ENCODE results near the gene B4GALT2.

Gene B4GALT2

GRCh38 chr1:43942411-43942810 is 36.6 kb upstream of the B4GALT2 start:
- no peak overlapping the region for H2BK12ac ChIP-seq (ENCODE audit: low read length)
- H2BK15ac ChIP-seq (ENCODE audit: low read length) = no peak overlapping the region
- H3K27me3 ChIP-seq (ENCODE audit: control insufficient read depth in 3 of 3, insufficient read depth in 3 of 3, low read depth in 1 of 3, low read length in 3 of 3) = peaks cover 0 to 4% (median 2%) of the 10 kb centered on the region in 3 experiments
- H3K9ac ChIP-seq (ENCODE audit: low read depth, low read length, poor library complexity) = no peak overlapping the region
- H3K23ac ChIP-seq (ENCODE audit: low read depth, low read length, poor library complexity) = no peak overlapping the region
- H3K9me3 ChIP-seq (replicated peaks in 1 of 2; ENCODE audit: control insufficient read depth in 2 of 2, insufficient read depth in 1 of 2, low read depth in 1 of 2, low read length in 2 of 2) = no peaks in the 10 kb centered on the region
- H4K8ac ChIP-seq (ENCODE audit: low read depth, low read length) = no peak overlapping the region
- no peak overlapping the region for H2BK120ac ChIP-seq (ENCODE audit: low read depth, low read length)
- no peak overlapping the region for H3K4ac ChIP-seq (ENCODE audit: low read length)
- H3K27ac ChIP-seq (replicated peaks; ENCODE audit: low read length) = no peak overlapping the region
- H3K4me2 ChIP-seq (ENCODE audit: insufficient read depth, low read length, poor library complexity, severe bottlenecking) = no peak overlapping the region
- no peak overlapping the region for H3K14ac ChIP-seq (ENCODE audit: low read length)
- H2BK5ac ChIP-seq (ENCODE audit: low read length) = no peak overlapping the region
- whole genome bisulfite sequencing, 2 donors (ENCODE audit: extremely low coverage in 2 of 2, insufficient read length in 2 of 2, insufficient replicate concordance in 1 of 2) = no CpG with 5 or more reads among the region's 3 CpGs
- no peak for DNase-seq (ENCODE audit: low spot score)
- no peak overlapping the region for H3K18ac ChIP-seq (ENCODE audit: low read length)
- no peak overlapping the region for H2AK5ac ChIP-seq (ENCODE audit: low read depth, low read length)
- H4K91ac ChIP-seq (ENCODE audit: low read depth, low read length, poor library complexity) = no peak overlapping the region
- no peaks in the 10 kb centered on the region for H3K36me3 ChIP-seq (replicated peaks in 1 of 2; ENCODE audit: control insufficient read depth in 2 of 2, insufficient read depth in 2 of 2, low read length in 2 of 2)
- peaks cover 3 to 5% of the 10 kb centered on the region in 2 donors for H3K4me1 ChIP-seq (ENCODE audit: control insufficient read depth in 2 of 2, insufficient read depth in 1 of 2, low read depth in 1 of 2, low read length in 2 of 2)
- no peaks in the 10 kb centered on the region for H3K79me1 ChIP-seq (ENCODE audit: low read depth, low read length)
- H3K4me3 ChIP-seq (ENCODE audit: low read length in 2 of 2) = no peak overlapping the region
- H2AFZ ChIP-seq (ENCODE audit: low read length) = no peak overlapping the region

GRCh38 chr1:43944860-43945259 is 34.1 kb upstream of the B4GALT2 start:
- no peak overlapping the region for H3K9ac ChIP-seq (ENCODE audit: low read depth, low read length, poor library complexity)
- peaks cover 3% of the 10 kb centered on the region for H3K79me1 ChIP-seq (ENCODE audit: low read depth, low read length)
- no peak overlapping the region for H2AK5ac ChIP-seq (ENCODE audit: low read depth, low read length)
- H3K4ac ChIP-seq (ENCODE audit: low read length) = no peak overlapping the region
- no peak overlapping the region for H3K14ac ChIP-seq (ENCODE audit: low read length)
- no peaks in the 10 kb centered on the region for H3K9me3 ChIP-seq (replicated peaks in 1 of 2; ENCODE audit: control insufficient read depth in 2 of 2, insufficient read depth in 1 of 2, low read depth in 1 of 2, low read length in 2 of 2)
- H2BK12ac ChIP-seq (ENCODE audit: low read length) = no peak overlapping the region
- no peak overlapping the region for H4K91ac ChIP-seq (ENCODE audit: low read depth, low read length, poor library complexity)
- no peak overlapping the region for H4K8ac ChIP-seq (ENCODE audit: low read depth, low read length)
- H2BK120ac ChIP-seq (ENCODE audit: low read depth, low read length) = no peak overlapping the region
- WGBS, 2 donors (ENCODE audit: extremely low coverage in 2 of 2, insufficient read length in 2 of 2, insufficient replicate concordance in 1 of 2) = no CpG with 5 or more reads among the region's 1 CpG
- no peak overlapping the region for H2BK5ac ChIP-seq (ENCODE audit: low read length)
- no peak overlapping the region for H3K23ac ChIP-seq (ENCODE audit: low read depth, low read length, poor library complexity)
- no peak overlapping the region for H2AFZ ChIP-seq (ENCODE audit: low read length)
- H3K27ac ChIP-seq (replicated peaks; ENCODE audit: low read length) = no peak overlapping the region
- H3K27me3 ChIP-seq (ENCODE audit: control insufficient read depth in 3 of 3, insufficient read depth in 3 of 3, low read depth in 1 of 3, low read length in 3 of 3) = no peaks in the 10 kb centered on the region
- H3K4me1 ChIP-seq (ENCODE audit: control insufficient read depth in 2 of 2, insufficient read depth in 1 of 2, low read depth in 1 of 2, low read length in 2 of 2) = peaks cover 9 to 11% of the 10 kb centered on the region in 2 donors
- H3K4me2 ChIP-seq (ENCODE audit: insufficient read depth, low read length, poor library complexity, severe bottlenecking) = no peak overlapping the region
- no peak for DNase-seq (ENCODE audit: low spot score)
- no peak overlapping the region for H3K18ac ChIP-seq (ENCODE audit: low read length)
- H3K4me3 ChIP-seq (ENCODE audit: low read length in 2 of 2) = no peak overlapping the region
- H2BK15ac ChIP-seq (ENCODE audit: low read length) = no peak overlapping the region
- H3K36me3 ChIP-seq (replicated peaks in 1 of 2; ENCODE audit: control insufficient read depth in 2 of 2, insufficient read depth in 2 of 2, low read length in 2 of 2) = peaks cover 4 to 5% of the 10 kb centered on the region in 2 donors

GRCh38 chr1:43945674-43946235 is 33.3 kb upstream of the B4GALT2 start:
- Histone ChIP-seq H3K14ac (ENCODE audit: low read length) (no peak overlapping the region), H4K91ac (ENCODE audit: low read depth, low read length, poor library complexity) (no peak overlapping the region), H3K27ac (replicated peaks; ENCODE audit: low read length) (no peak overlapping the region), H3K4me1 (ENCODE audit: control insufficient read depth in 2 of 2, insufficient read depth in 1 of 2, low read depth in 1 of 2, low read length in 2 of 2) (peaks cover 9 to 11% of the 10 kb centered on the region in 2 donors), H3K27me3 (ENCODE audit: control insufficient read depth in 3 of 3, insufficient read depth in 3 of 3, low read depth in 1 of 3, low read length in 3 of 3) (no peaks in the 10 kb centered on the region), H2BK15ac (ENCODE audit: low read length) (no peak overlapping the region), H2BK12ac (ENCODE audit: low read length) (no peak overlapping the region), H3K23ac (ENCODE audit: low read depth, low read length, poor library complexity) (no peak overlapping the region), H2BK120ac (ENCODE audit: low read depth, low read length) (no peak overlapping the region), H3K9ac (ENCODE audit: low read depth, low read length, poor library complexity) (no peak overlapping the region), H4K8ac (ENCODE audit: low read depth, low read length) (no peak overlapping the region), H3K4ac (ENCODE audit: low read length) (no peak overlapping the region), H2AFZ (ENCODE audit: low read length) (peak overlapping the region; percentile 99), H2BK5ac (ENCODE audit: low read length) (no peak overlapping the region), H3K4me3 (ENCODE audit: low read length in 2 of 2) (peak overlapping the region in 1 of 2 donors; percentile 83), H2AK5ac (ENCODE audit: low read depth, low read length) (no peak overlapping the region), H3K79me1 (ENCODE audit: low read depth, low read length) (peaks cover 3% of the 10 kb centered on the region), H3K9me3 (replicated peaks in 1 of 2; ENCODE audit: control insufficient read depth in 2 of 2, insufficient read depth in 1 of 2, low read depth in 1 of 2, low read length in 2 of 2) (no peaks in the 10 kb centered on the region), H3K4me2 (ENCODE audit: insufficient read depth, low read length, poor library complexity, severe bottlenecking) (peak overlapping the region; percentile 95), H3K36me3 (replicated peaks in 1 of 2; ENCODE audit: control insufficient read depth in 2 of 2, insufficient read depth in 2 of 2, low read length in 2 of 2) (peaks cover 5 to 13% of the 10 kb centered on the region in 2 donors), H3K18ac (ENCODE audit: low read length) (no peak overlapping the region)
- no CpG with 5 or more reads among the region's 3 CpGs for WGBS, 2 donors (ENCODE audit: extremely low coverage in 2 of 2, insufficient read length in 2 of 2, insufficient replicate concordance in 1 of 2)
- DNase-seq (ENCODE audit: low spot score) = no peak

GRCh38 chr1:43946236-43947060 is 32.6 kb upstream of the B4GALT2 start, which contains the start of gene IPO13:
IPO13 (plus strand) TSS chr1:43946950; CDS start chr1:43947601, 651 bp downstream.
- H4K91ac ChIP-seq (ENCODE audit: low read depth, low read length, poor library complexity) = no peak within 1 kb of the TSS
- peak within 1 kb of the TSS; percentile 95 for H3K4me2 ChIP-seq (ENCODE audit: insufficient read depth, low read length, poor library complexity, severe bottlenecking)
- peak within 1 kb of the TSS; percentile 93 for H3K9ac ChIP-seq (ENCODE audit: low read depth, low read length, poor library complexity)
- peak within 1 kb of the TSS; percentile 89 for H3K23ac ChIP-seq (ENCODE audit: low read depth, low read length, poor library complexity)
- peak within 1 kb of the TSS; percentile 89 for H3K14ac ChIP-seq (ENCODE audit: low read length)
- peak within 1 kb of the TSS; percentile 97 for H2BK5ac ChIP-seq (ENCODE audit: low read length)
- no peak within 1 kb of the TSS for H4K8ac ChIP-seq (ENCODE audit: low read depth, low read length)
- H2AFZ ChIP-seq (ENCODE audit: low read length) = peak within 1 kb of the TSS; percentile 99
- H3K4ac ChIP-seq (ENCODE audit: low read length) = peak within 1 kb of the TSS; percentile 77
- H2BK120ac ChIP-seq (ENCODE audit: low read depth, low read length) = no peak within 1 kb of the TSS
- peak within 1 kb of the TSS; percentile 83 to 89 for H3K4me3 ChIP-seq (ENCODE audit: low read length in 2 of 2)
- peak within 1 kb of the TSS; percentile 76 for H2AK5ac ChIP-seq (ENCODE audit: low read depth, low read length)
- peaks cover 5 to 17% of the 10 kb centered on the region in 2 donors for H3K36me3 ChIP-seq (replicated peaks in 1 of 2; ENCODE audit: control insufficient read depth in 2 of 2, insufficient read depth in 2 of 2, low read length in 2 of 2)
- H3K18ac ChIP-seq (ENCODE audit: low read length) = peak within 1 kb of the TSS; percentile 98
- H2BK15ac ChIP-seq (ENCODE audit: low read length) = peak within 1 kb of the TSS; percentile 56
- H3K79me1 ChIP-seq (ENCODE audit: low read depth, low read length) = peaks cover 3% of the 10 kb centered on the region
- H3K27ac ChIP-seq (replicated peaks; ENCODE audit: low read length) = peak within 1 kb of the TSS; percentile 63
- peak within 1 kb of the TSS; percentile 11 for H2BK12ac ChIP-seq (ENCODE audit: low read length)
- no peaks in the 10 kb centered on the region for H3K27me3 ChIP-seq (ENCODE audit: control insufficient read depth in 3 of 3, insufficient read depth in 3 of 3, low read depth in 1 of 3, low read length in 3 of 3)
- H3K4me1 ChIP-seq (ENCODE audit: control insufficient read depth in 2 of 2, insufficient read depth in 1 of 2, low read depth in 1 of 2, low read length in 2 of 2) = peaks cover 9 to 11% of the 10 kb centered on the region in 2 donors
- peak; percentile 97 for DNase-seq (ENCODE audit: low spot score)
- WGBS, 2 donors (ENCODE audit: extremely low coverage in 2 of 2, insufficient read length in 2 of 2, insufficient replicate concordance in 1 of 2) = no CpG with 5 or more reads among the region's 74 CpGs
- H3K9me3 ChIP-seq (replicated peaks in 1 of 2; ENCODE audit: control insufficient read depth in 2 of 2, insufficient read depth in 1 of 2, low read depth in 1 of 2, low read length in 2 of 2) = no peaks in the 10 kb centered on the region
